ENCODE measurements around the gene NUSAP1.
"Not testable (repeated sequence)": the region's sequence is repeated elsewhere in the genome, so short reads cannot be mapped to it uniquely, and the experiment has no call there.

- not testable (repeated sequence) for TF ChIP-seq POLR2A (IDR thresholded peaks at IDR 0.05)
- TF ChIP-seq, protein P1, sequence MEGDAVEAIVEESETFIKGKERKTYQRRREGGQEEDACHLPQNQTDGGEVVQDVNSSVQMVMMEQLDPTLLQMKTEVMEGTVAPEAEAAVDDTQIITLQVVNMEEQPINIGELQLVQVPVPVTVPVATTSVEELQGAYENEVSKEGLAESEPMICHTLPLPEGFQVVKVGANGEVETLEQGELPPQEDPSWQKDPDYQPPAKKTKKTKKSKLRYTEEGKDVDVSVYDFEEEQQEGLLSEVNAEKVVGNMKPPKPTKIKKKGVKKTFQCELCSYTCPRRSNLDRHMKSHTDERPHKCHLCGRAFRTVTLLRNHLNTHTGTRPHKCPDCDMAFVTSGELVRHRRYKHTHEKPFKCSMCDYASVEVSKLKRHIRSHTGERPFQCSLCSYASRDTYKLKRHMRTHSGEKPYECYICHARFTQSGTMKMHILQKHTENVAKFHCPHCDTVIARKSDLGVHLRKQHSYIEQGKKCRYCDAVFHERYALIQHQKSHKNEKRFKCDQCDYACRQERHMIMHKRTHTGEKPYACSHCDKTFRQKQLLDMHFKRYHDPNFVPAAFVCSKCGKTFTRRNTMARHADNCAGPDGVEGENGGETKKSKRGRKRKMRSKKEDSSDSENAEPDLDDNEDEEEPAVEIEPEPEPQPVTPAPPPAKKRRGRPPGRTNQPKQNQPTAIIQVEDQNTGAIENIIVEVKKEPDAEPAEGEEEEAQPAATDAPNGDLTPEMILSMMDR (IDR thresholded peaks at IDR 0.05): not testable (repeated sequence)
These were observed 31.5 kb upstream of the NUSAP1 start for GRCh38 chr15:41301139-41301538.
